NCI-H2029 (cell line): ENCODE measurements around the gene RBM17.
"Not testable (repeated sequence)": the region's sequence is repeated elsewhere in the genome, so short reads cannot be mapped to it uniquely, and the experiment has no call there.

Experiments
- DNase-seq: peaks from one replicate; lab custom pipeline; 2025; lab: John Stamatoyannopoulos, UW

RBM17 gene

DNA sequence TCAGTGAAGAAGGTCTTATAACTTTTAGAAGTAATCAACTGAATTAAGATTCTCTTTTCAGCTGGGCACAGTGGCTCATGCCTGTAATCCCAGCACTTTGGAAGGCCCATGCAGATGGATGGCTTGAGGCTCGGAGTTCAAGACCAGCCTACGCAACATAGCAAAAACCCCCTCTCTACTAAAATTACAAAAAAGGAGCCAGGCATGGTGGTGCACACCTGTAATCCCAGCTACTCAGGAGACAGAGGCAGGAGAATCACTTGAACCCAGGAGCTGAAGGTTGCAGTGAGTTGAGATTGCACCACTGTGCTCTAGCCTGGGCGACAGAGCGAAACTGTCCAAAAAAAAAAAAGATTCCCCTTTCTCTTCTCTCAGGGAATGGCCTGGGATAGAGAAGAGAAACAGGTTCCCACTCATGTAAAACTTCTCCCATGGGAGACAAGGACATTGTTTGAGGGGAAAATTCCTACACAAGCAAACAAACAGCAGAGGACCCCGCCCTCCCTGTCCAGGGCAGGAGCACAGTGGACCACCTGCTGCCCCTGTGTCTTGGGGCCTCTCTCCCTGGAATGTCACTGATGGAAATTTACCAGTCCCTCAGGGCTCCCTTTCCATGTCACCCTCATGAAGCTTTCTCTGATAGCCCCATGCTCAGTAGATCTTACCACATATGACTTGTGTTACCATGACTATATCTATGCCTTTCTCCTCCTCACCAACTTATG lies 32.3 kb upstream of the RBM17 start:
- DNase-seq = no peak

DNA sequence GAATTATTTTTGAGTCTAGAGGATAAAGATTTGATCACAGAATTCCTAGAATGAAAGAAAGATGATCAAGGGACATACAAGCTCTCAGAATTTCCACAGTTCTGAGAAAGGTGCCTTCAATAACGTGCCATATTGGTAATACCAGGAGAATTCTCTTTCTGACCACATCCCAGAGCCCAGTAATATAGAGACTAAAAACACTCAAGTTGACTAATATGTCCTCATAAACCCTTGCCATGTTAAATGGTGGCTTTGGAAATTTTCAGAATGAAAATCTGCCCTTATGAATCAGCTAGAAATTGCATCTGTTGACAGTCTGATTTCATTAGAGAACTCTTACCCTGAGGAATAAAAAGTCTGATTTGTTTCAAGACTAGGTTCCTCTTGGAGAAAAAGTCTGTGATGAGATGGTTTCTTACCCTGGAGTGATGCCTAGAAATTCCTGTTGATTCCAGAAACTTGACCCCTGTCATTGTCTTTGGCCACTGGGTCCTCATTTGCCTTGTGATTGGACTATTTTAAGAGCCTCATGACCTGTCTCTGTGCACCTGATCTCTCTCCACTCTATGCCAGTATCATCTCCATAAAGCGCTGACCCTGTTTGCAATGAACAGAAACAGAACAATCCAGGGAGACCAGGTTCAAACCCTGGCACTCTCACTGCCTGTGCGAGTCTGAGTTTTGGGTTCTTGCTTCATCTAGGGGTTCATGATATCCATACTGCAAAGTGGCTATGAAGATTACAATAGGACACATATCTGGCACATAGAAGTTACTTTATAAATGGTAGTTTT lies 30.0 kb upstream of the RBM17 start:
- no peak for DNase-seq

GRCh38 chr10:6059506-6059905 lies 29.3 kb upstream of the RBM17 start:
- no peak for DNase-seq

DNA sequence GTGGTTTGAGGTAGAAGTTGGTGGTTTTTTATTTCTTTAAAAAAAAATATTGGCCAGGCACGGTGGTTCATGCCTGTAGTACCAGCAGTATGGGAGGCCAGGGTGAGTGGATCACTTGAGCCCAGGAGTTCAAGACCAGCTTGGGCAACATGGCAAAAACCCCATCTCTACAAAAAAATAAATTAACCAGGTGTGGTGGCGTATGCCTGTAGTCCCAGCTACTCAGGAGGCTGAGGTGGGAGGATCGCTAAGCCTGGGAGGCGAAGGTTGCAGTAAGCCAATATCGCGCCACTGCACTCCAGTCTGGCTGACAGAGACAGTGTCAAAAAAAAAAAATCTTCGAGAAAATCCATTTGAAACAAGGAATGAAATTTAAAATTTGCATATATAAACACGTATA lies 27.8 kb upstream of the RBM17 start:
- no peak for DNase-seq

GRCh38 chr10:6062101-6062771 lies 26.6 kb upstream of the RBM17 start, which contains the start of gene IL2RA:
Gene IL2RA, minus strand, starts transcription at chr10:6062367. Its CDS starts 216 bp downstream, at chr10:6062151.
- DNase-seq = no peak

GRCh38 chr10:6064119-6064518 lies 24.7 kb upstream of the RBM17 start:
- no peak for DNase-seq

GRCh38 chr10:6064726-6065125 lies 24.1 kb upstream of the RBM17 start:
- not testable (repeated sequence) for DNase-seq

- no peak for DNase-seq
These were observed 23.4 kb upstream of the RBM17 start for GRCh38 chr10:6065406-6065805.

DNA sequence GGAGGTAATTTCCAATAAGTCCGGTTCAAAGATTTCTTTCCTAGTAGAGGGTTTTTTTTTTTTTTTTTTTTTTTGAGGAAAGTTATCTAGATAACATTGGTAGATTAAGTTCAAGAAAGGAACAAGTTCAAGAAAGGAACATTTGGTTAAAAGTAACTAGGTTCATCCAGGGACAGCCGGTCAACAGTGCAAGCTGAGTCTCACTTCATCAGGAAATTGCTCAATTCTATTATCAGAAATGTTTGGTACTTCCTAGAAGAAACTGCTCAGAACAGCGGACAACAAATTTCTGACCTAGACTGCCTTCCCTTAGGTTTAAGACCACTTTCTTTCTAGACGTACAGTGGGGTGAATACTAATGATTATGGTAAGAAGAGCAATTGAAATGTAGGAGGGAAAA lies 23.0 kb upstream of the RBM17 start:
- no peak for DNase-seq

DNA sequence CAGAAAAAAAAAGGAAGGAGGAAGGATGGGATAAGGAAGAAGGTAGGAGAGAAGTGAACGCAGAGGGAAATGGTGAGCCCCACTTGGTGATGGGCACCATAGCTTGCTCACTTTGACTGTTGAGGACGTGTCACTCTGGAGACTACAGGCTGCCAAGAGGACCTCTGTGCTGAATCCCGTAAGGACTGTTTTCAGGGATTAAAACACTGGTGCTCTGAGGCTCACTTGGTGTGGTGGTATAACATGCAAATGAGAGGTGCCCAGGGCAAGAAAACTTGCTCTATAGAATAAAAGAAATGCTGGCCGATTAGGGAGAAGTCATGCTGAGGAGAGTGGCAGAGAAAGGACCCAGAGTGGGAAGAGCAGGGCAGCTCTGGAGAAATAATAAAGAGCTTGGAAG lies 21.4 kb upstream of the RBM17 start:
- DNase-seq = no peak

GRCh38 chr10:6068006-6068405 lies 20.8 kb upstream of the RBM17 start:
- DNase-seq = no peak

DNA sequence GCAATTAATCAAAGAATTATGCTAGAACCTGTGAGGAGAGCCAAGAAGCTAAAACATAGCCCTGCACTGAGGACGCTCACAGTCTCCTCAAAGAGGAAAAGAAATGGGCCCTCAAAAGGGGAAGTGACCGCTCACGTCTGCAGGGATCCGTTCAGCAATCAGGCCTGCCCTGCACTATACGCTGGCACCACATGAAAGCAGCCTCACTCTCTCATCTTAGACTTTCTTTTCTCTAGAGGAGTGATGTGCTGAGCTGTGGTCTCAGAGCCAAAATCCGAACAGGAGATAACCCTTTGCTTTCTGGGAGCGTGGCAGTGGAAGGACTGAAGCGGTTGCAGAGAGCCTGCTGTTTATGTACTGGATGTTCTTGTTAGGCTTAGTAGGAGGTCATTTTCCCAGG lies 20.4 kb upstream of the RBM17 start:
- DNase-seq = no peak

DNA sequence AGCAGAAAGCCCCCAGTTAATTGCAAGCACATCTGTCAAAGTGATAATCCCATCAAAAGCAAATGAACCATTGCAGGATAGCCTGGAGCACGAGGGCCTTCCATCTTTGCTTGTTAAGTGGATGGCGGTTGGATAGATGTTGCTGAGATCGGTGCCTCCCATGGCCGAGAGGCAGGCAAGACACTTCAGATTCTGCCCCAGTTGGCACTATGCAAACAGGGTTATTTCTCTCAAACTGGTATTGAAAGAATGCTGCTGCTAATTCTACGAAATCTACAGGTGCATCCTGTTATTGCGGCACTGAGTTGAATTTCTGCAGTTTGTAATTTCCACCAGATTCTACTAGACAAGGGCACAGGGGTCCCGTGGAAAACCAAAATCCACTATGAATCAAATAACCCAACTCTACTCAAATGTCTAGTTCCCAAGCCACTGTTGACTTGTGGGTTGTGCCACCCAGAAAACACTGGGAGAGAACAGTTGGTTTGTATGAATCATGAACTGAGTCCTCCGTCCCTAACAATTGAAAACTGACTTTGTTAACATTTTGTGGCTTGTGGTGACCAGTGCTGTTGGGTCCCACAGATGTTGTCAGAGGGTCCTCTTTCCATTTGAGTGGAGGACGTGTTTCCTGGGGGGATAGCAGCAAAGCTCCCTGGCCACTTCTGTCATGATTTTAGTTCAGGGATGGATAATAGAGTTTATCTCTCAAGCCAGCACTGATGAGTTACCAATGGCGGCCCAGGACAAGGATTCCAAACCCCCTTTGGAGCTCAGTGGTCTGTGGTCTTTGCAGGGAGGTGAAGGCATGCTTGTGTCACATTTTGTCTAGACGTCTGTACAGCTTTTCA lies 19.5 kb upstream of the RBM17 start:
- no peak for DNase-seq

- DNase-seq = no peak
These were observed 18.2 kb upstream of the RBM17 start for GRCh38 chr10:6070660-6071059.

GRCh38 chr10:6071181-6072175 lies 17.4 kb upstream of the RBM17 start:
- no peak for DNase-seq

- DNase-seq = no peak
These were observed 16.5 kb upstream of the RBM17 start for GRCh38 chr10:6072215-6072934.

DNA sequence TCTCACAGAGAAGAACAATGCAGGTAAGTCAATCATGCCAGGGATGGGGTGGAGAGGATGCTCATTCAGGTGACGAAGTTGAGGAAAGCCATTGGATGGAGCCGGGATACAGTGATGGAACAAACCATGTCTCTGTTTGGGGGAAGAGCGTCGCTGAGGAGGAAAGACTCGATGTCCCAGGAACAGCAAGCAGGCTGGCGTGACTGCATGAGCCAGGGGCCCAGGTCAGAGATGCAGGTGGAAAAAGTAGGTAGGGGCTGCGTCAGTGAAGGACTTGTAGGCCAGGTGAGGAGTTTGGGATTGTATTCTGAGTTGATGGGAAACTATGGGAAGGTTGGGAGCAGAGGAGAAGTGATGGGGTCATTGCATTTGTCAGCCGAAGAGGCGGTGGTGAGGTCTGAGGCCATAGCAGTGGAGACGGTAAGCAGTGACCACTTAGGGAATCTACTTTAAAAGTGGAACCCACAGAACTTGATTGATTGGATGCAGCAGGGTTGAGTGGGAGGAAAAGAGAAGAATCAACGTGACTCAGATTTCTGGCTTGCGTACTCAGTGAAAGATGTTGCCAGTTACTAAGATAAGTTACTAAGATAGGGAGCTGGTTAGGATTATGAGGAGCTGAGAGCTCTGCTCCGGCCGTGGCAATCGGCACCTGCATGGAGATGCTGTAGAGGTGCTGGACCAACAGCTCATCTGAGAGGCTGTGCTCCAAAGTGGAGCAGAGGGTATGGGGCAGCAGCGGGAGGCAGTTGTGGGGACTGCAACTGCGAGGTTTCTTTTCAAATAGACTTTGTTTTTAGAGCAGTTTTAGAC lies 14.1 kb upstream of the RBM17 start:
- DNase-seq = no peak

DNA sequence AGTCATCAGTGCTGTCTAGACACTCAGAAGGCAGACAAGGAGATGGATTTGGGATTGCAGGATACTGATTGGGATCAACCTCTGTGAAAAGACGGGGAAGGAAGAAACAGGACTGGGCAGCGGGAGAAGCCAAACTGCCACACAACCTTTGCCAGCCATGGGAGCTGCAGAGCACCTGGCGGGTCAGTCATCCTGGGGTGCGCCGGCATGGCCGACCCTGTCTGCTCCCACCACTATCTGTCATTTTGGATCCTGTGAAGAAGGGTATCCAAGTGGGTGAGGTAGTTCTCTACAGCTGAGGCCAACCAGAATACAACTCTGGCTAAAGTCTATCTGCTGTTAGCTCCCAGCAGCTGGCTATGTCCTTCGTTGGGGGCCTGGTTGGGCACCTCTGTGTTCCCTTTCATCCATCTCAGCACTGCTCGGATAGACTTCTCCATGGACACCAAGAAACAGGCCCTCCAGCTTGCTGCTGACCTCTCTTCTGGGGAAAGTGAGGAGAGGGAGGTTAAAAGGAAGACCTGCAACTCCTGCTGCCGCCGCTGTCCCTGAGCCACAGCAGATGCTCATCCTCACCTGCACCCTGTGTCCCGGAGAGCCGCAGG lies 11.7 kb upstream of the RBM17 start:
- no peak for DNase-seq

DNA sequence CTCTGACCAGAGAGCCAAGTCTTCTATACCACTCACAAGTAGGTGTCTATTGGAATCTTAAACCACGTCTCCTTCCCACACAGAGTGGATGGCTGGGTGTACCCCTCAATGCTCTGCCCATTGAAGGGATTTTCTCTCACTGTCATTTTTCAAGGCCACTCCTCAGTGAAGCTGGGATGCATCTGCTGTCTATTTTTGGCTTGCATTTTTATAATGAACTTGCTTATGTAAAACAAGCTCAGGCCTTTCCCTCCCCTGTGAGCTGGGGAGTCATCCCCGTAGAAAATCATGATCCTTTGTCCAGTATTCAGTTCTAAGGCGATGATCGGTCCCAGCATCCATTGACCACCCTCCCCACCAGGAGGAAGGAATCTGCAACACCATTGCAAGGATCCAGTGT lies 9.8 kb upstream of the RBM17 start:
- DNase-seq = no peak
